NCI-H1417 treated with DMSO at 0.1 percent for 48 hours (cell line): ENCODE results near the gene KLHL29.

ENCODE experiments used
- DNase-seq: peaks from one replicate; lab custom pipeline; 2025; lab: John Stamatoyannopoulos, UW

KLHL29 gene

GRCh38 chr2:23531280-23531679, 146.3 kb downstream of the KLHL29 start:
- no peak for DNase-seq

- no peak for DNase-seq
These were observed 146.9 kb downstream of the KLHL29 start for GRCh38 chr2:23531881-23532280.

- no peak for DNase-seq
These were observed 147.7 kb downstream of the KLHL29 start for GRCh38 chr2:23532391-23533337.

- DNase-seq: no peak
These were observed 148.3 kb downstream of the KLHL29 start for GRCh38 chr2:23533338-23533695.

- DNase-seq: no peak
These were observed 149.8 kb downstream of the KLHL29 start for GRCh38 chr2:23534771-23535170.

GRCh38 chr2:23536326-23536725, 151.3 kb downstream of the KLHL29 start:
- no peak for DNase-seq

GRCh38 chr2:23537991-23538390, 153.0 kb downstream of the KLHL29 start:
- no peak for DNase-seq

- no peak for DNase-seq
These were observed 153.6 kb downstream of the KLHL29 start for GRCh38 chr2:23538566-23538965.

GRCh38 chr2:23540804-23541360, 155.9 kb downstream of the KLHL29 start:
- no peak for DNase-seq

- peak; percentile 54 for DNase-seq
These were observed 156.7 kb downstream of the KLHL29 start for GRCh38 chr2:23541503-23542229.

- no peak for DNase-seq
These were observed 157.3 kb downstream of the KLHL29 start for GRCh38 chr2:23542230-23542789.

GRCh38 chr2:23543302-23543701, 158.3 kb downstream of the KLHL29 start:
- DNase-seq: no peak

- no peak for DNase-seq
These were observed 158.7 kb downstream of the KLHL29 start for GRCh38 chr2:23543728-23544127.

GRCh38 chr2:23544589-23545295, 159.8 kb downstream of the KLHL29 start:
- DNase-seq: no peak

- no peak for DNase-seq
These were observed 160.4 kb downstream of the KLHL29 start for GRCh38 chr2:23545396-23545795.

GRCh38 chr2:23545811-23546210, 160.8 kb downstream of the KLHL29 start:
- DNase-seq: no peak

- no peak for DNase-seq
These were observed 161.9 kb downstream of the KLHL29 start for GRCh38 chr2:23546913-23547312.

GRCh38 chr2:23547725-23548124, 162.7 kb downstream of the KLHL29 start:
- no peak for DNase-seq

- no peak for DNase-seq
These were observed 163.3 kb downstream of the KLHL29 start for GRCh38 chr2:23548143-23548769.

GRCh38 chr2:23549051-23549450, 164.1 kb downstream of the KLHL29 start:
- DNase-seq: peak; percentile 81

- no peak for DNase-seq
These were observed 165.0 kb downstream of the KLHL29 start for GRCh38 chr2:23549821-23550530.
